DND-41 (cell line): ENCODE data around the gene ZNF829.

Experiments used
- ATAC-seq: fragments of 200-7000 bp; cut with Tn5 transposase; 3 replicates; pipeline ENCODE4 v1.9.1; 2021; ENCODE audit warnings: low read depth; ENCODE audit not compliant: insufficient read depth
- DNase-seq: peaks from one replicate; pipeline ENCODE4 v3.0.0-alpha.2; 2020
- H2AFZ ChIP-seq: 2 replicates; pipeline ENCODE4 v1.6.0; 2012; ENCODE audit warnings: low read depth, low read length
- H3K27ac ChIP-seq: 2 replicates; pipeline ENCODE4 v1.5.1; 2012; ENCODE audit warnings: low read length, inconsistent platforms
- H3K27me3 ChIP-seq: fragments of 200-600 bp; sonication (generic); 2 replicates; pipeline ENCODE4 v1.6.0; 2012; ENCODE audit warnings: low read length, mild to moderate bottlenecking, inconsistent platforms; ENCODE audit not compliant: insufficient read depth, poor library complexity
- H3K36me3 ChIP-seq: 2 replicates; pipeline ENCODE4 v1.5.1; 2012; ENCODE audit warnings: low read length, inconsistent platforms; ENCODE audit not compliant: insufficient read depth
- H3K4me1 ChIP-seq: 2 replicates; pipeline ENCODE4 v1.5.1; 2012; ENCODE audit warnings: mild to moderate bottlenecking, low read length; ENCODE audit not compliant: insufficient read depth
- H3K4me2 ChIP-seq: 2 replicates; pipeline ENCODE4 v1.6.0; 2012; ENCODE audit warnings: mild to moderate bottlenecking, moderate library complexity, low read length, inconsistent platforms; ENCODE audit not compliant: insufficient read depth
- H3K4me3 ChIP-seq, 2 experiments: fragments of 200-600 bp in 1 of 2; shearing (Covaris generic) in 1 of 2; 2 replicates each; pipeline ENCODE4 v1.5.1; 2012 to 2016; ENCODE audit warnings: inconsistent platforms in 2 of 2, low read length in 2 of 2, mild to moderate bottlenecking in 2 of 2, low read depth in 1 of 2, moderate library complexity in 1 of 2
- H3K79me2 ChIP-seq: 2 replicates; pipeline ENCODE4 v1.6.0; 2012; ENCODE audit warnings: low read length, inconsistent platforms; ENCODE audit not compliant: insufficient read depth
- H3K9ac ChIP-seq: 2 replicates; pipeline ENCODE4 v1.6.0; 2012; ENCODE audit warnings: low read depth, mild to moderate bottlenecking, inconsistent platforms, low read length, moderate library complexity
- H3K9me3 ChIP-seq: 2 replicates; pipeline ENCODE4 v1.5.1; 2012; ENCODE audit warnings: low read length, moderate library complexity, mild to moderate bottlenecking, inconsistent platforms; ENCODE audit not compliant: insufficient read depth, severe bottlenecking
- H4K20me1 ChIP-seq: 2 replicates; pipeline ENCODE4 v1.6.0; 2012; ENCODE audit warnings: low read length; ENCODE audit not compliant: insufficient read depth
- EZH2 ChIP-seq: IDR thresholded peaks from 3 replicates; pipeline ENCODE4 v1.6.1; 2012; ENCODE audit warnings: borderline replicate concordance, low read depth, mild to moderate bottlenecking, moderate library complexity, low read length, inconsistent platforms; ENCODE audit not compliant: severe bottlenecking
- TF ChIP-seq, protein P1 (sequence below): IDR thresholded peaks from 2 replicates; pipeline ENCODE4 v1.5.1; 2012; ENCODE audit warnings: borderline replicate concordance, low read length, moderate library complexity, mild to moderate bottlenecking; ENCODE audit not compliant: poor library complexity, severe bottlenecking; ENCODE audit errors: extremely low read depth

ZNF829 gene

DNA sequence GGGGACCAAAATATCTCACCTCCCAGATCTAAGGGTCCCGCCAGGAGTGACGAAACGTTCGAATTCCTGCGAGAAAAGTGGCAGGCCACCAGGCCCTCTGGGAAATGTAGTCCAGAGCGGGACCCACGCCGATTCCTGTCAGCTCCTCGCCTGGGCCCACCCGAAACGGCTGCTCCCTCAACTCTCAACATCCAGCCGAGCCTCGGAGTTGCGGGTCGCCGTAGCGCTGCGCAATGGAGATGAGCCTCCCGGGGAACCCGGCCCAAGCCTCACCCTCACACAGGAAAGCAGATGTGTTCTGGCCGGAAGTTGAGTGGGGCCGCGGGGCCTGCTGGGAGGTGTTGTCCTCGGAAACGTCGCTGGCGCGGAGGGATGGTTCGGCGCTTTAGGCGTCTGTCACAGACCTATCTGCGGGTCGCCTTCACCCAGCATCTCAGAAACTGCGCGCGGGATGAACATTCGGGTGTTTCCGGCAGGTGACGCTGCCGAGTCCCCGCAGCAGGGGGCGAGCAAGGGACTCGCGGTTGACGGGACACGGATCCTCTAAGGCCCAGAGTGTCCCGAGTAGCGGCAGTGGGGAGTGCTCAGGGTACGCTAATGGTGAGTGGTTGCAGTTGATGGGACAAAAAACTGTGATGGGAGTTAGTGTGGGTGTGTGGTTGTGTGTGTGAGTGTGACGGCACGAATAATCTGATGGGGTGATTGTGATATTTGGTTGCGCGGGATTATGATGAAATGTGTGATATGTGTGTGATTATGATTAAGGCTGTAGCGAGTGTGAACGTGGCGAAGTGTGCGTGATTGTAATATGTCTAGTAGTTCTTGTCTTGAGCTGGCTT, at the start of gene ZNF829, which contains the start of gene ZNF568:
Gene ZNF829 (minus strand): TSS at position 300 of the 839 bp plus-strand sequence. CDS start 1,124 bp downstream, outside the sequence.
Gene ZNF568 (plus strand): TSS at position 341 of the 839 bp plus-strand sequence. CDS start 6,439 bp downstream, outside the sequence.
- Histone ChIP-seq H2AFZ (peak within 1 kb of the TSS; percentile 82), H3K9ac (peak within 1 kb of the TSS; percentile 65), H3K36me3 (peaks cover 50% of the 10 kb centered on the region)

GRCh38 chr19:36963280-36963679, 47.2 kb upstream of the ZNF829 start:
- no peak overlapping the region for H3K4me2 ChIP-seq
- no peaks in the 10 kb centered on the region for H4K20me1 ChIP-seq

More for the DNA sequence above, at the start of gene ZNF829, which contains the start of gene ZNF568:
- peak; percentile 95 for ATAC-seq
- H3K9me3 ChIP-seq, result peaks cover 8% of the 10 kb centered on the region
- peaks cover 34% of the 10 kb centered on the region for H3K4me1 ChIP-seq
- H3K27me3 ChIP-seq, result no peaks in the 10 kb centered on the region
- peak within 1 kb of the TSS; percentile 32 to 60; a peak in 3 of 4 replicates for H3K4me3 ChIP-seq
- H3K79me2 ChIP-seq, result peaks cover 51% of the 10 kb centered on the region
- no peaks in the 10 kb centered on the region for H4K20me1 ChIP-seq
- H3K4me2 ChIP-seq, result peak within 1 kb of the TSS; percentile 83
- H3K27ac ChIP-seq, result peak within 1 kb of the TSS; percentile 92
- no peak for TF ChIP-seq EZH2
- TF ChIP-seq, protein P1, sequence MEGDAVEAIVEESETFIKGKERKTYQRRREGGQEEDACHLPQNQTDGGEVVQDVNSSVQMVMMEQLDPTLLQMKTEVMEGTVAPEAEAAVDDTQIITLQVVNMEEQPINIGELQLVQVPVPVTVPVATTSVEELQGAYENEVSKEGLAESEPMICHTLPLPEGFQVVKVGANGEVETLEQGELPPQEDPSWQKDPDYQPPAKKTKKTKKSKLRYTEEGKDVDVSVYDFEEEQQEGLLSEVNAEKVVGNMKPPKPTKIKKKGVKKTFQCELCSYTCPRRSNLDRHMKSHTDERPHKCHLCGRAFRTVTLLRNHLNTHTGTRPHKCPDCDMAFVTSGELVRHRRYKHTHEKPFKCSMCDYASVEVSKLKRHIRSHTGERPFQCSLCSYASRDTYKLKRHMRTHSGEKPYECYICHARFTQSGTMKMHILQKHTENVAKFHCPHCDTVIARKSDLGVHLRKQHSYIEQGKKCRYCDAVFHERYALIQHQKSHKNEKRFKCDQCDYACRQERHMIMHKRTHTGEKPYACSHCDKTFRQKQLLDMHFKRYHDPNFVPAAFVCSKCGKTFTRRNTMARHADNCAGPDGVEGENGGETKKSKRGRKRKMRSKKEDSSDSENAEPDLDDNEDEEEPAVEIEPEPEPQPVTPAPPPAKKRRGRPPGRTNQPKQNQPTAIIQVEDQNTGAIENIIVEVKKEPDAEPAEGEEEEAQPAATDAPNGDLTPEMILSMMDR, result peak; percentile 90
- DNase-seq, result peak; percentile 97

DNA sequence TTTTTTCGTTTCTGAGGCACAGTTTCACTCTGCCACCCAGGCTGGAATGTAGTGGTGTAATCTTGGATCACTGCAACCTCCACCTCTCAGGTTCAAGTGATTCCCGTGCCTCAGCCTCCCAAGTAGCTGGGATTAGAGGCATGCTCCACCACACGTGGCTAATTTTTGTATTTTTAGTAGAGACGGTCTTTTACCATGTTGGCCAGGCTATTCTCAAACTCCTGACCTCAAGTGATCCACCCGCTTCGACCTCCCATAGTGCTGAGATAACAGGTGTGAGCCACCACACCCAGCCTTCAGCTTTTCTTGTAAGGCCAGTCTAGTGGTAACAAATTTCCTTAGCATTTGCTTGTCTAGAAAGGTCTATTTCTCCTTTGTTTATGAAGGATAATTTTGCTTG, 46.3 kb upstream of the ZNF829 start:
- Histone ChIP-seq H3K27me3 (no peaks in the 10 kb centered on the region), H3K9me3 (peaks cover 2% of the 10 kb centered on the region), H3K4me1 (no peaks in the 10 kb centered on the region), H3K4me3 (no peak overlapping the region), H3K9ac (no peak overlapping the region), H3K36me3 (no peaks in the 10 kb centered on the region), H3K79me2 (no peaks in the 10 kb centered on the region), H4K20me1 (no peaks in the 10 kb centered on the region), H3K27ac (no peak overlapping the region), H2AFZ (no peak overlapping the region), H3K4me2 (no peak overlapping the region)
- DNase-seq (no peak), ATAC-seq (no peak)
- TF ChIP-seq, protein P1, result no peak
- TF ChIP-seq EZH2, result no peak

More at GRCh38 chr19:36963280-36963679, 47.2 kb upstream of the ZNF829 start:
- H3K79me2 ChIP-seq, result no peaks in the 10 kb centered on the region
- H3K9ac ChIP-seq, result no peak overlapping the region
- H2AFZ ChIP-seq, result no peak overlapping the region
- no peak for TF ChIP-seq EZH2
- TF ChIP-seq, protein P1, result no peak
- ATAC-seq, result no peak
- peaks cover 2% of the 10 kb centered on the region for H3K9me3 ChIP-seq
- no peak overlapping the region for H3K27ac ChIP-seq
- no peaks in the 10 kb centered on the region for H3K27me3 ChIP-seq
- H3K4me1 ChIP-seq, result no peaks in the 10 kb centered on the region
- no peak overlapping the region for H3K4me3 ChIP-seq
- no peaks in the 10 kb centered on the region for H3K36me3 ChIP-seq
- DNase-seq, result no peak
